GM23338 (cell line): Measurements from ENCODE around the gene TPCN2. TPM values are rescaled to one million over a fixed set of nuclear protein-coding genes. Genes with fewer than 3 reads are reported as not detected.

Source experiments
- ATAC-seq: fragments of 200-7000 bp; cut with Tn5 transposase; 3 replicates; pipeline ENCODE4 v1.9.1; 2020
- DNase-seq: peaks from one replicate; pipeline ENCODE4 v3.0.0-alpha.2; 2015; ENCODE audit warnings: low spot score
- H2AFZ ChIP-seq: fragments of 200-600 bp; sonication (generic); 2 replicates; pipeline ENCODE4 v1.8.0; 2016; ENCODE audit warnings: antibody characterized with exemption, mild to moderate bottlenecking, moderate library complexity
- H3F3A ChIP-seq: fragments of 200-600 bp; sonication (generic); replicated peaks from 2 replicates; pipeline ENCODE4 v1.8.0; 2017; ENCODE audit warnings: antibody characterized with exemption, mixed run types, low read depth
- H3K27ac ChIP-seq: fragments of 200-600 bp; sonication (generic); 2 replicates; pipeline ENCODE4 v1.6.1; 2016; ENCODE audit warnings: low read depth
- H3K27me3 ChIP-seq: fragments of 200-600 bp; sonication (generic); 2 replicates; pipeline ENCODE4 v1.8.0; 2016; ENCODE audit warnings: mild to moderate bottlenecking, mixed run types, moderate library complexity; ENCODE audit not compliant: insufficient read depth
- H3K36me3 ChIP-seq: fragments of 200-600 bp; sonication (generic); 2 replicates; pipeline ENCODE4 v1.8.0; 2016; ENCODE audit warnings: mild to moderate bottlenecking; ENCODE audit not compliant: insufficient read depth
- H3K4me1 ChIP-seq: fragments of 200-600 bp; sonication (generic); 2 replicates; pipeline ENCODE4 v1.8.0; 2016; ENCODE audit warnings: mild to moderate bottlenecking, moderate library complexity; ENCODE audit not compliant: insufficient read depth
- H3K4me2 ChIP-seq: fragments of 200-600 bp; sonication (generic); 2 replicates; pipeline ENCODE4 v1.7.1; 2017; ENCODE audit warnings: mixed run types
- H3K4me3 ChIP-seq: fragments of 200-600 bp; sonication (generic); 2 replicates; pipeline ENCODE4 v1.6.1; 2016; ENCODE audit warnings: mixed run types
- H3K79me2 ChIP-seq: fragments of 200-600 bp; sonication (generic); replicated peaks from 2 replicates; pipeline ENCODE4 v1.8.0; 2017; ENCODE audit warnings: mild to moderate bottlenecking; ENCODE audit not compliant: insufficient read depth
- H3K9me2 ChIP-seq: fragments of 200-600 bp; sonication (generic); 2 replicates; pipeline ENCODE4 v1.8.0; 2017; ENCODE audit not compliant: insufficient read depth
- H4K20me1 ChIP-seq: fragments of 200-600 bp; sonication (generic); replicated peaks from 2 replicates; pipeline ENCODE4 v1.8.0; 2017; ENCODE audit warnings: mild to moderate bottlenecking; ENCODE audit not compliant: insufficient read depth
- H3K27ac Mint-ChIP-seq: 2 replicates; pipeline ENCODE4 v1.8.0; 2020; ENCODE audit warnings: inconsistent platforms, mild to moderate bottlenecking, moderate library complexity, mixed read lengths
- H3K27me3 Mint-ChIP-seq: 3 replicates; pipeline ENCODE4 v1.8.0; 2022; ENCODE audit warnings: low read depth, mild to moderate bottlenecking, moderate library complexity, mixed read lengths, inconsistent platforms; ENCODE audit not compliant: insufficient read depth, poor library complexity
- H3K36me3 Mint-ChIP-seq: 3 replicates; pipeline ENCODE4 v1.8.0; 2021; ENCODE audit warnings: low read depth, mild to moderate bottlenecking, inconsistent platforms, moderate library complexity, mixed read lengths
- H3K4me1 Mint-ChIP-seq: 3 replicates; pipeline ENCODE4 v1.8.0; 2020; ENCODE audit warnings: mild to moderate bottlenecking, inconsistent platforms, mixed read lengths
- H3K4me3 Mint-ChIP-seq: 3 replicates; pipeline ENCODE4 v1.8.0; 2021; ENCODE audit warnings: moderate library complexity, mild to moderate bottlenecking, inconsistent platforms, mixed read lengths
- H3K9me3 Mint-ChIP-seq: 3 replicates; pipeline ENCODE4 v1.8.0; 2020; ENCODE audit warnings: moderate library complexity, mild to moderate bottlenecking, inconsistent platforms, mixed read lengths
- CREB1 ChIP-seq: fragments of 250-450 bp; sonication (Bioruptor Pico); IDR thresholded peaks from 2 replicates; pipeline ENCODE4 v1.5.0; 2020; ENCODE audit warnings: low read depth, mild to moderate bottlenecking, moderate library complexity
- CTCF ChIP-seq, 2 experiments: fragments of 200-600 bp in 1 of 2; sonication (generic) in 1 of 2; conservative IDR thresholded peaks; 2 replicates each; pipeline versions ENCODE4 v1.5.1 to v1.6.1; 2016 to 2017; ENCODE audit warnings: antibody characterized with exemption in 2 of 2, low read depth in 2 of 2, mild to moderate bottlenecking in 2 of 2, moderate library complexity in 1 of 2
- EZH2 ChIP-seq: fragments of 200-600 bp; sonication (generic); IDR thresholded peaks from one replicate; pipeline ENCODE4 v1.8.0; 2017; ENCODE audit warnings: antibody characterized with exemption, mild to moderate bottlenecking, low read depth; ENCODE audit not compliant: unreplicated experiment
- EZH2phosphoT487 ChIP-seq: fragments of 200-600 bp; sonication (generic); IDR thresholded peaks from one replicate; pipeline ENCODE4 v1.8.1; 2018; ENCODE audit warnings: antibody characterized with exemption; ENCODE audit not compliant: unreplicated experiment
- JUNB ChIP-seq: IDR thresholded peaks from one replicate; pipeline ENCODE4 v1.6.1; 2016; ENCODE audit warnings: antibody characterized with exemption; ENCODE audit not compliant: unreplicated experiment
- STAT1 ChIP-seq: IDR thresholded peaks from one replicate; pipeline ENCODE4 v1.6.1; 2016; ENCODE audit warnings: antibody characterized with exemption; ENCODE audit not compliant: unreplicated experiment
- polyA plus RNA-seq: library from polyadenylated mRNA; unstranded; fragments of >200 nt; fragmentation: Nextera tagmentation; extraction: Ambion mirVana; gene quantifications from 2 replicates; pipeline ENCODE4 v1.2.1, GENCODE V29; 2016
- total RNA-seq: library from RNA; depleted of rRNA; stranded (reverse); fragments of >200 nt; shearing (Covaris generic); gene quantifications from 2 replicates; pipeline ENCODE4 v1.2.3, GENCODE V29; 2014
- TF ChIP-seq, protein P1 (sequence below): fragments of 250-450 bp; sonication (Bioruptor Pico); IDR thresholded peaks from 2 replicates; pipeline ENCODE4 v1.5.0; 2020; ENCODE audit warnings: mild to moderate bottlenecking, moderate library complexity

TPCN2 gene
- total and polyA plus RNA-seq, 2 experiments from 2014 or later, result 5.8 to 14.7 TPM

GRCh38 chr11:69017951-69018350 is 30.8 kb upstream of the TPCN2 start:
- no peak overlapping the region for H3K4me3 Mint-ChIP-seq
- H3K27ac Mint-ChIP-seq, result no peak overlapping the region

More at GRCh38 chr11:69017951-69018350, 30.8 kb upstream of the TPCN2 start:
- Mint-ChIP-seq H3K4me1 (peaks cover 14% of the 10 kb centered on the region; the same call in 2 of the 3 replicates), H3K36me3 (no peaks in the 10 kb centered on the region; the same call in 2 of the 3 replicates), H3K27me3 (peaks cover 17% of the 10 kb centered on the region), H3K9me3 (peaks cover 3% of the 10 kb centered on the region; the same call in 2 of the 3 replicates)
- H3F3A ChIP-seq, result no peaks in the 10 kb centered on the region
- ATAC-seq (no peak), DNase-seq (no peak)
- peaks cover 19% of the 10 kb centered on the region; the same call in 1 of the 2 replicates for H3K4me1 ChIP-seq
- no peaks in the 10 kb centered on the region for H3K79me2 ChIP-seq
- H3K27ac ChIP-seq, result no peak overlapping the region
- H3K4me2 ChIP-seq, result no peak overlapping the region
- H4K20me1 ChIP-seq, result no peaks in the 10 kb centered on the region
- no peaks in the 10 kb centered on the region for H3K9me2 ChIP-seq
- H2AFZ ChIP-seq, result no peak overlapping the region
- TF ChIP-seq, protein P1, sequence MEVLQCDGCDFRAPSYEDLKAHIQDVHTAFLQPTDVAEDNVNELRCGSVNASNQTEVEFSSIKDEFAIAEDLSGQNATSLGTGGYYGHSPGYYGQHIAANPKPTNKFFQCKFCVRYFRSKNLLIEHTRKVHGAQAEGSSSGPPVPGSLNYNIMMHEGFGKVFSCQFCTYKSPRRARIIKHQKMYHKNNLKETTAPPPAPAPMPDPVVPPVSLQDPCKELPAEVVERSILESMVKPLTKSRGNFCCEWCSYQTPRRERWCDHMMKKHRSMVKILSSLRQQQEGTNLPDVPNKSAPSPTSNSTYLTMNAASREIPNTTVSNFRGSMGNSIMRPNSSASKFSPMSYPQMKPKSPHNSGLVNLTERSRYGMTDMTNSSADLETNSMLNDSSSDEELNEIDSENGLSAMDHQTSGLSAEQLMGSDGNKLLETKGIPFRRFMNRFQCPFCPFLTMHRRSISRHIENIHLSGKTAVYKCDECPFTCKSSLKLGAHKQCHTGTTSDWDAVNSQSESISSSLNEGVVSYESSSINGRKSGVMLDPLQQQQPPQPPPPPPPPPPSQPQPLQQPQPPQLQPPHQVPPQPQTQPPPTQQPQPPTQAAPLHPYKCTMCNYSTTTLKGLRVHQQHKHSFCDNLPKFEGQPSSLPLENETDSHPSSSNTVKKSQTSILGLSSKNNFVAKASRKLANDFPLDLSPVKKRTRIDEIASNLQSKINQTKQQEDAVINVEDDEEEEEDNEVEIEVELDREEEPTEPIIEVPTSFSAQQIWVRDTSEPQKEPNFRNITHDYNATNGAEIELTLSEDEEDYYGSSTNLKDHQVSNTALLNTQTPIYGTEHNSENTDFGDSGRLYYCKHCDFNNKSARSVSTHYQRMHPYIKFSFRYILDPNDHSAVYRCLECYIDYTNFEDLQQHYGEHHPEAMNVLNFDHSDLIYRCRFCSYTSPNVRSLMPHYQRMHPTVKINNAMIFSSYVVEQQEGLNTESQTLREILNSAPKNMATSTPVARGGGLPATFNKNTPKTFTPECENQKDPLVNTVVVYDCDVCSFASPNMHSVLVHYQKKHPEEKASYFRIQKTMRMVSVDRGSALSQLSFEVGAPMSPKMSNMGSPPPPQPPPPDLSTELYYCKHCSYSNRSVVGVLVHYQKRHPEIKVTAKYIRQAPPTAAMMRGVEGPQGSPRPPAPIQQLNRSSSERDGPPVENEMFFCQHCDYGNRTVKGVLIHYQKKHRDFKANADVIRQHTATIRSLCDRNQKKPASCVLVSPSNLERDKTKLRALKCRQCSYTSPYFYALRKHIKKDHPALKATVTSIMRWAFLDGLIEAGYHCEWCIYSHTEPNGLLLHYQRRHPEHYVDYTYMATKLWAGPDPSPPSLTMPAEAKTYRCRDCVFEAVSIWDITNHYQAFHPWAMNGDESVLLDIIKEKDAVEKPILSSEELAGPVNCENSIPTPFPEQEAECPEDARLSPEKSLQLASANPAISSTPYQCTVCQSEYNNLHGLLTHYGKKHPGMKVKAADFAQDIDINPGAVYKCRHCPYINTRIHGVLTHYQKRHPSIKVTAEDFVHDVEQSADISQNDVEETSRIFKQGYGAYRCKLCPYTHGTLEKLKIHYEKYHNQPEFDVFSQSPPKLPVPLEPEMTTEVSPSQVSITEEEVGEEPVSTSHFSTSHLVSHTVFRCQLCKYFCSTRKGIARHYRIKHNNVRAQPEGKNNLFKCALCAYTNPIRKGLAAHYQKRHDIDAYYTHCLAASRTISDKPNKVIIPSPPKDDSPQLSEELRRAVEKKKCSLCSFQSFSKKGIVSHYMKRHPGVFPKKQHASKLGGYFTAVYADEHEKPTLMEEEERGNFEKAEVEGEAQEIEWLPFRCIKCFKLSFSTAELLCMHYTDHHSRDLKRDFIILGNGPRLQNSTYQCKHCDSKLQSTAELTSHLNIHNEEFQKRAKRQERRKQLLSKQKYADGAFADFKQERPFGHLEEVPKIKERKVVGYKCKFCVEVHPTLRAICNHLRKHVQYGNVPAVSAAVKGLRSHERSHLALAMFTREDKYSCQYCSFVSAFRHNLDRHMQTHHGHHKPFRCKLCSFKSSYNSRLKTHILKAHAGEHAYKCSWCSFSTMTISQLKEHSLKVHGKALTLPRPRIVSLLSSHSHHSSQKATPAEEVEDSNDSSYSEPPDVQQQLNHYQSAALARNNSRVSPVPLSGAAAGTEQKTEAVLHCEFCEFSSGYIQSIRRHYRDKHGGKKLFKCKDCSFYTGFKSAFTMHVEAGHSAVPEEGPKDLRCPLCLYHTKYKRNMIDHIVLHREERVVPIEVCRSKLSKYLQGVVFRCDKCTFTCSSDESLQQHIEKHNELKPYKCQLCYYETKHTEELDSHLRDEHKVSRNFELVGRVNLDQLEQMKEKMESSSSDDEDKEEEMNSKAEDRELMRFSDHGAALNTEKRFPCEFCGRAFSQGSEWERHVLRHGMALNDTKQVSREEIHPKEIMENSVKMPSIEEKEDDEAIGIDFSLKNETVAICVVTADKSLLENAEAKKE, result no peak
- no peak for TF ChIP-seq EZH2phosphoT487
- TF ChIP-seq EZH2, result no peak
- TF ChIP-seq CTCF (conservative IDR thresholded peaks at IDR 0.05; ENCODE audit: low read depth in 2 of 2), result no peak
- TF ChIP-seq JUNB, result no peak
- no peak for TF ChIP-seq STAT1
- no peak for TF ChIP-seq CREB1 (CRISPR knock-in tag)
- no peaks in the 10 kb centered on the region; the same call in 1 of the 2 replicates for H3K27me3 ChIP-seq
- H3K36me3 ChIP-seq, result no peaks in the 10 kb centered on the region
- H3K4me3 ChIP-seq, result no peak overlapping the region
